Upper lobe of right lung (tissue), 1 donor: ENCODE data around the gene LAMC3. TPM values are rescaled to one million over a fixed set of nuclear protein-coding genes. Genes with fewer than 3 reads are reported as not detected.
A peak's percentile ranks its signal among the peaks of the same experiment; 100 is the strongest.

Experiments
- ATAC-seq: fragments of 200-7000 bp; cut with Tn5 transposase; one replicate; pipeline ENCODE4 v1.9.1; 2020; ENCODE audit warnings: mild to moderate bottlenecking, moderate library complexity
- DNase-seq: peaks from one replicate; pipeline ENCODE4 v3.0.0-alpha.2; 2020
- H3K27ac ChIP-seq: fragments of 200-600 bp; one replicate; pipeline ENCODE4 v1.8.0; 2022
- H3K27me3 ChIP-seq: fragments of 200-600 bp; one replicate; pipeline ENCODE4 v1.8.0; 2022; ENCODE audit warnings: mild to moderate bottlenecking
- H3K36me3 ChIP-seq: fragments of 200-600 bp; one replicate; pipeline ENCODE4 v1.8.0; 2022
- H3K4me1 ChIP-seq: fragments of 200-600 bp; one replicate; pipeline ENCODE4 v1.8.0; 2022
- H3K4me3 ChIP-seq: fragments of 200-600 bp; one replicate; pipeline ENCODE4 v1.8.0; 2022; ENCODE audit warnings: mild to moderate bottlenecking
- H3K9me3 ChIP-seq: fragments of 200-600 bp; one replicate; pipeline ENCODE4 v1.8.0; 2022
- CTCF ChIP-seq: fragments of 200-600 bp; IDR thresholded peaks from one replicate; pipeline ENCODE4 v1.8.0; 2022; ENCODE audit warnings: antibody characterized with exemption
- intact Hi-C: fragments of 100-400 bp; cut with DNase I; formaldehyde crosslinking; loops from one replicate; pipeline ENCODE4 v1.11.0; 2022
- total RNA-seq: library from RNA; stranded (reverse); fragmentation: NEBNext Ultra II Directional; extraction: Animal tissue kit (Norgen Biotek cat#: 25700); gene quantifications from one replicate; pipeline ENCODE4 v1.2.1, GENCODE V29; 2021
- donor health status: DM: no; HTN: yes; CAD: no; lungs with severe emphysema.

Gene LAMC3
- total RNA-seq, 1 donor from 2014 or later = 28.5 TPM

GRCh38 chr9:131116281-131117120 is 107.5 kb downstream of the LAMC3 start:
- ATAC-seq (peak; percentile 38), DNase-seq (peak; percentile 65)
- no peak for TF ChIP-seq CTCF
- intact Hi-C loops = no loop called here
- H3K9me3 ChIP-seq = no peaks in the 10 kb centered on the region
- no peaks in the 10 kb centered on the region for H3K27me3 ChIP-seq
- peaks cover 6% of the 10 kb centered on the region for H3K4me1 ChIP-seq
- no peaks in the 10 kb centered on the region for H3K36me3 ChIP-seq
- H3K4me3 ChIP-seq = no peak overlapping the region
- H3K27ac ChIP-seq = peak overlapping the region; percentile 39

GRCh38 chr9:131117121-131117761 is 108.3 kb downstream of the LAMC3 start:
- peaks cover 6% of the 10 kb centered on the region for H3K4me1 ChIP-seq
- no peak overlapping the region for H3K4me3 ChIP-seq
- intact Hi-C loops = no loop called here
- ATAC-seq (peak; percentile 40), DNase-seq (peak; percentile 23)
- H3K36me3 ChIP-seq = no peaks in the 10 kb centered on the region
- peak overlapping the region; percentile 39 for H3K27ac ChIP-seq
- TF ChIP-seq CTCF = no peak
- no peaks in the 10 kb centered on the region for H3K9me3 ChIP-seq
- H3K27me3 ChIP-seq = no peaks in the 10 kb centered on the region

- H3K4me1 ChIP-seq = peaks cover 6% of the 10 kb centered on the region
- TF ChIP-seq CTCF = no peak
- DNase-seq (no peak), ATAC-seq (no peak)
- no peaks in the 10 kb centered on the region for H3K27me3 ChIP-seq
- intact Hi-C loops = no loop called here
- H3K27ac ChIP-seq = peak overlapping the region; percentile 39
- H3K4me3 ChIP-seq = no peak overlapping the region
- H3K36me3 ChIP-seq = no peaks in the 10 kb centered on the region
- H3K9me3 ChIP-seq = no peaks in the 10 kb centered on the region
Measured at GRCh38 chr9:131117762-131118145, 108.8 kb downstream of the LAMC3 start.

- H3K36me3 ChIP-seq = no peaks in the 10 kb centered on the region
- intact Hi-C loops = no loop called here
- TF ChIP-seq CTCF = no peak
- ATAC-seq (no peak), DNase-seq (peak; percentile 44)
- H3K4me1 ChIP-seq = peaks cover 8% of the 10 kb centered on the region
- H3K27me3 ChIP-seq = no peaks in the 10 kb centered on the region
- H3K9me3 ChIP-seq = no peaks in the 10 kb centered on the region
- no peak overlapping the region for H3K4me3 ChIP-seq
- no peak overlapping the region for H3K27ac ChIP-seq
Measured at GRCh38 chr9:131119600-131119999, 110.6 kb downstream of the LAMC3 start.

- H3K36me3 ChIP-seq = no peaks in the 10 kb centered on the region
- peaks cover 10% of the 10 kb centered on the region for H3K4me1 ChIP-seq
- H3K27ac ChIP-seq = no peak overlapping the region
- H3K4me3 ChIP-seq = no peak overlapping the region
- H3K27me3 ChIP-seq = no peaks in the 10 kb centered on the region
- ATAC-seq = no peak
- intact Hi-C loops = no loop called here
- H3K9me3 ChIP-seq = no peaks in the 10 kb centered on the region
- peak; percentile 23 for DNase-seq
- no peak for TF ChIP-seq CTCF
Measured at GRCh38 chr9:131120620-131121228, 111.8 kb downstream of the LAMC3 start.
